Frontal cortex (tissue), 4 donors: ENCODE results near the gene NPTX1. TPM values are rescaled to one million over a fixed set of nuclear protein-coding genes. Genes with fewer than 3 reads are reported as not detected.

ENCODE experiments used
- DNase-seq, 2 donors: peaks; one replicate each; pipeline ENCODE4 v3.0.0; 2012; ENCODE audit warnings: low spot score in 2 of 2
- FAIRE-seq: peaks from 2 replicates; lab custom pipeline; 2012; peaks lifted over from hg19 to GRCh38; lab: Jason Lieb, UNC
- total RNA-seq: library from RNA; depleted of rRNA; stranded (reverse); fragments of >200 nt; gene quantifications from one replicate; pipeline ENCODE4 v1.2.3, GENCODE V29; 2014
- donor health status: control.
- donor health status: control.
- donor health status: control.

Gene NPTX1
- total RNA-seq, 1 donor from 2014 or later: 6.1 TPM

- FAIRE-seq: no peak
These were observed 5.1 kb upstream of the NPTX1 start for GRCh38 chr17:80481284-80482057.

GRCh38 chr17:80480248-80480647 is 3.8 kb upstream of the NPTX1 start:
- FAIRE-seq (no peak), DNase-seq (no peak)

More at GRCh38 chr17:80481284-80482057, 5.1 kb upstream of the NPTX1 start:
- DNase-seq: no peak

GRCh38 chr17:80479246-80479566 is 2.8 kb upstream of the NPTX1 start:
- FAIRE-seq (no peak), DNase-seq (no peak)

GRCh38 chr17:80478487-80479245 is 2.3 kb upstream of the NPTX1 start:
- DNase-seq (no peak), FAIRE-seq (no peak)

- DNase-seq (peak; percentile 78 to 80), FAIRE-seq (no peak)
These were observed 1.5 kb upstream of the NPTX1 start for GRCh38 chr17:80477647-80478478.

GRCh38 chr17:80476877-80477646 is 655 bp upstream of the NPTX1 start:
- FAIRE-seq (no peak), DNase-seq (no peak)

- no peak for FAIRE-seq
These were observed 1.2 kb downstream of the NPTX1 start for GRCh38 chr17:80474961-80475909.

GRCh38 chr17:80474231-80474960 is 2.0 kb downstream of the NPTX1 start:
- FAIRE-seq: no peak
- peak; percentile 63 to 68 for DNase-seq

More at GRCh38 chr17:80474961-80475909, 1.2 kb downstream of the NPTX1 start:
- no peak for DNase-seq

GRCh38 chr17:80473701-80474100 is 2.7 kb downstream of the NPTX1 start:
- no peak for FAIRE-seq

GRCh38 chr17:80472996-80473395 is 3.4 kb downstream of the NPTX1 start:
- no peak for FAIRE-seq
- no peak for DNase-seq

More at GRCh38 chr17:80473701-80474100, 2.7 kb downstream of the NPTX1 start:
- no peak for DNase-seq

- no peak for FAIRE-seq
- no peak for DNase-seq
These were observed 4.5 kb downstream of the NPTX1 start for GRCh38 chr17:80471922-80472321.

- FAIRE-seq (no peak), DNase-seq (no peak)
These were observed 5.8 kb downstream of the NPTX1 start for GRCh38 chr17:80470603-80471002.

GRCh38 chr17:80469667-80470066 is 6.7 kb downstream of the NPTX1 start:
- FAIRE-seq: no peak

GRCh38 chr17:80468781-80469493 is 7.5 kb downstream of the NPTX1 start:
- no peak for DNase-seq
- FAIRE-seq: no peak

More at GRCh38 chr17:80469667-80470066, 6.7 kb downstream of the NPTX1 start:
- DNase-seq: no peak

- DNase-seq: no peak
- FAIRE-seq: no peak
These were observed 8.2 kb downstream of the NPTX1 start for GRCh38 chr17:80468242-80468641.

- no peak for FAIRE-seq
- no peak for DNase-seq
These were observed 10.2 kb downstream of the NPTX1 start for GRCh38 chr17:80466188-80466705.
